Neural cell (in vitro differentiated cells): ENCODE measurements around the gene DDX51. TPM values are rescaled to one million over a fixed set of nuclear protein-coding genes. Genes with fewer than 3 reads are reported as not detected.

Experiments used
- H2AFZ ChIP-seq: fragments of 200-600, 300-800 bp; sonication (generic), shearing (Covaris generic); 2 replicates; pipeline ENCODE4 v1.6.0; 2014; ENCODE audit warnings: low read depth, mild to moderate bottlenecking, antibody characterized with exemption, low read length, moderate library complexity
- H3F3A ChIP-seq: fragments of 200-600 bp; shearing (Covaris generic); 2 replicates; pipeline ENCODE4 v1.6.1; 2016; ENCODE audit warnings: mild to moderate bottlenecking, moderate library complexity, mixed read lengths, antibody characterized with exemption, low read length; ENCODE audit not compliant: insufficient read depth, poor library complexity, severe bottlenecking
- H3K27ac ChIP-seq: fragments of 200-600, 300-800 bp; sonication (generic), shearing (Covaris generic); 2 replicates; pipeline ENCODE4 v1.5.1; 2014; ENCODE audit warnings: mild to moderate bottlenecking, low read length, moderate library complexity
- H3K27me3 ChIP-seq: fragments of 300-800, 200-600 bp; sonication (generic), shearing (Covaris generic); 2 replicates; pipeline ENCODE4 v1.6.0; 2014; ENCODE audit warnings: mild to moderate bottlenecking, low read depth, low read length, moderate library complexity; ENCODE audit not compliant: insufficient read depth
- H3K36me3 ChIP-seq: fragments of 300-800, 200-600 bp; sonication (generic), shearing (Covaris generic); 2 replicates; pipeline ENCODE4 v1.5.1; 2014; ENCODE audit warnings: mild to moderate bottlenecking, antibody characterized with exemption, low read length, moderate library complexity; ENCODE audit not compliant: insufficient read depth
- H3K4me2 ChIP-seq: fragments of 300-800, 200-600 bp; sonication (generic), shearing (Covaris generic); 2 replicates; pipeline ENCODE4 v1.6.0; 2014; ENCODE audit warnings: mild to moderate bottlenecking, low read length
- H3K4me3 ChIP-seq: fragments of 300-800, 200-600 bp; sonication (generic), shearing (Covaris generic); 2 replicates; pipeline ENCODE4 v1.5.1; 2014; ENCODE audit warnings: mild to moderate bottlenecking, low read length, moderate library complexity
- H3K79me2 ChIP-seq: fragments of 200-600 bp; shearing (Covaris generic); replicated peaks from 2 replicates; pipeline ENCODE4 v1.6.0; 2014; ENCODE audit warnings: mild to moderate bottlenecking, low read length, moderate library complexity; ENCODE audit not compliant: insufficient read depth
- H3K9ac ChIP-seq: fragments of 300-800, 200-600 bp; sonication (generic), shearing (Covaris generic); 2 replicates; pipeline ENCODE4 v1.6.1; 2016; ENCODE audit warnings: mild to moderate bottlenecking, low read length, mixed read lengths
- H3K9me2 ChIP-seq: fragments of 200-600 bp; shearing (Covaris generic); 2 replicates; pipeline ENCODE4 v1.6.1; 2016; ENCODE audit warnings: mild to moderate bottlenecking, low read length, mixed read lengths; ENCODE audit not compliant: insufficient read depth
- H3K9me3 ChIP-seq: fragments of 200-600, 300-800 bp; sonication (generic), shearing (Covaris generic); 2 replicates; pipeline ENCODE4 v1.6.1; 2016; ENCODE audit warnings: mild to moderate bottlenecking, mixed run types, low read length, moderate library complexity, mixed read lengths
- H4K20me1 ChIP-seq: fragments of 200-600 bp; shearing (Covaris generic); 2 replicates; pipeline ENCODE4 v1.6.1; 2016; ENCODE audit warnings: mild to moderate bottlenecking, mixed run types; ENCODE audit not compliant: insufficient read depth
- CTCF ChIP-seq: fragments of 450-650 bp; IDR thresholded peaks from 2 replicates; pipeline ENCODE4 v1.5.1; 2014; ENCODE audit warnings: antibody characterized with exemption, mild to moderate bottlenecking, moderate library complexity; ENCODE audit not compliant: poor library complexity, severe bottlenecking
- EP300 ChIP-seq: fragments of 450-650 bp; conservative IDR thresholded peaks from 2 replicates; pipeline ENCODE4 v1.6.1; 2014; ENCODE audit warnings: antibody characterized with exemption, mild to moderate bottlenecking, moderate library complexity; ENCODE audit not compliant: poor library complexity, severe bottlenecking
- EZH2 ChIP-seq: fragments of 200-600, 300-800 bp; shearing (Covaris generic), sonication (generic); IDR thresholded peaks from 2 replicates; pipeline ENCODE4 v1.6.1; 2014; ENCODE audit warnings: antibody characterized with exemption, low read length, borderline replicate concordance, mild to moderate bottlenecking; ENCODE audit not compliant: insufficient read depth, poor library complexity, severe bottlenecking
- POLR2AphosphoS5 ChIP-seq: IDR thresholded peaks from 2 replicates; pipeline ENCODE4 v1.6.1; 2012
- RAD21 ChIP-seq: fragments of 450-650 bp; conservative IDR thresholded peaks from 2 replicates; pipeline ENCODE4 v1.6.1; 2014; ENCODE audit warnings: antibody characterized with exemption, mild to moderate bottlenecking, moderate library complexity
- REST ChIP-seq: IDR thresholded peaks from 2 replicates; pipeline ENCODE4 v1.6.1; 2012; ENCODE audit warnings: borderline replicate concordance
- SMC3 ChIP-seq: fragments of 450-650 bp; conservative IDR thresholded peaks from 2 replicates; pipeline ENCODE4 v1.6.1; 2014; ENCODE audit warnings: antibody characterized with exemption, mild to moderate bottlenecking, moderate library complexity; ENCODE audit not compliant: poor library complexity
- TAF1 ChIP-seq: IDR thresholded peaks from 2 replicates; pipeline ENCODE4 v1.6.1; 2012; ENCODE audit warnings: low read depth
- polyA plus RNA-seq: library from polyadenylated mRNA; depleted of rRNA; stranded (reverse); fragments of >200 nt; gene quantifications from 2 replicates; pipeline ENCODE4 v1.2.3, GENCODE V29; 2014

DDX51 gene
- polyA plus RNA-seq, 1 donor from 2014 or later: 17.6 TPM

DNA sequence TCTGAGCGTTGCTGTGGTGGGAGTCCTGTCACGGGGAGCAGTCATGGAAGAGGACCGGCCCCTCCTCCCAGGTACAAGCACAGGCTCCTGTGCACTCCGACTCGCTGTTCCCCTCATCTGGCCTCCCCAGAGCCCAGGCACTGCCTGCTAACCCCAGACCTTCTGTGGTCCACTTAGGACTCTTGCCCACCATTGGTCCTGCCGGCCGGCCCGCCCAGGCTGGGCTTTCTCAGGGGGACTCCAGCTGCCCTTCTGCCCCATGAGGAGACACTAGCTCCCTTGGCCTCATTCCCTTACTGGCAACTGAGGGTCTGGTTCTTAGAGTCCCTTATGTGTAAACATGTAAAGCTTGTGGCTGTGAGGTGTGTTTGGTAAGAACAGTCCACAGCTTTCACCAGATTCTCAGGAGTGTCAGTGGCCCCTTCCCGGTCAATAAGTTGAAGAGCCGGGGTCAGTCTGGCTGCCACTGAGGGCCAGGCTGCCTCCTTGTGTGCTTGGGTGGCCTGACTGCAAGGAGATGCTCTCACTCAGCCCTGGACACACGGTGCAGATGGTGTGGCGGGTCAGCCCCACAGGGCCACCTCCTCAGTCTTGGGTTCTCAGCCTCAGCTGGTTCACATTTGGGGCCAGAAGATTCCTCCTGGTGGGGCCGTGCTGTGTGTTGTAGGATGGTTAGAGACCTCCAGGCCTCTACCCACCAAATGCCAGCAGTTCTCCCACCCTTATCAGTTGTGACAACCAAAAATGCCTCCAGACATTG lies 43.6 kb downstream of the DDX51 start:
- H3F3A ChIP-seq: no peaks in the 10 kb centered on the region
- TF ChIP-seq CTCF: no peak
- no peak for TF ChIP-seq EP300
- TF ChIP-seq RAD21: no peak
- no peak for TF ChIP-seq POLR2AphosphoS5

GRCh38 chr12:132099739-132100138 lies 44.4 kb downstream of the DDX51 start:
- Histone ChIP-seq H3K36me3 (no peaks in the 10 kb centered on the region), H3K9me3 (no peaks in the 10 kb centered on the region), H3F3A (no peaks in the 10 kb centered on the region), H3K9me2 (no peaks in the 10 kb centered on the region), H2AFZ (no peak overlapping the region), H4K20me1 (no peaks in the 10 kb centered on the region), H3K79me2 (no peaks in the 10 kb centered on the region), H3K4me2 (no peak overlapping the region), H3K27me3 (no peaks in the 10 kb centered on the region), H3K27ac (no peak overlapping the region), H3K9ac (no peak overlapping the region), H3K4me3 (no peak overlapping the region)
- TF ChIP-seq SMC3 (no peak), CTCF (no peak), REST (no peak), TAF1 (no peak), EZH2 (no peak)

More for the DNA sequence above, 43.6 kb downstream of the DDX51 start:
- no peaks in the 10 kb centered on the region for H3K27me3 ChIP-seq
- H3K36me3 ChIP-seq: no peaks in the 10 kb centered on the region
- no peaks in the 10 kb centered on the region for H3K79me2 ChIP-seq
- no peak overlapping the region for H3K4me2 ChIP-seq
- no peaks in the 10 kb centered on the region for H3K9me3 ChIP-seq
- H3K4me3 ChIP-seq: no peak overlapping the region
- no peak overlapping the region for H3K9ac ChIP-seq
- no peaks in the 10 kb centered on the region for H3K9me2 ChIP-seq
- no peaks in the 10 kb centered on the region for H4K20me1 ChIP-seq
- no peak overlapping the region for H2AFZ ChIP-seq
- no peak overlapping the region for H3K27ac ChIP-seq
